OCI-LY3 (cell line): ENCODE measurements around the gene DACT2.

Experiments
- EZH2phosphoT487 ChIP-seq: fragments of 200-600 bp; shearing (Covaris generic); IDR thresholded peaks from 2 replicates; pipeline ENCODE4 v1.6.1; 2018; ENCODE audit warnings: antibody characterized with exemption, mixed run types, low read depth
- TF ChIP-seq, protein P1 (sequence below): fragments of 200-600, 300-600 bp; sonication (generic); IDR thresholded peaks from 2 replicates; pipeline ENCODE4 v1.5.1; 2014; ENCODE audit warnings: antibody characterized with exemption, low read length, low read depth

DNA sequence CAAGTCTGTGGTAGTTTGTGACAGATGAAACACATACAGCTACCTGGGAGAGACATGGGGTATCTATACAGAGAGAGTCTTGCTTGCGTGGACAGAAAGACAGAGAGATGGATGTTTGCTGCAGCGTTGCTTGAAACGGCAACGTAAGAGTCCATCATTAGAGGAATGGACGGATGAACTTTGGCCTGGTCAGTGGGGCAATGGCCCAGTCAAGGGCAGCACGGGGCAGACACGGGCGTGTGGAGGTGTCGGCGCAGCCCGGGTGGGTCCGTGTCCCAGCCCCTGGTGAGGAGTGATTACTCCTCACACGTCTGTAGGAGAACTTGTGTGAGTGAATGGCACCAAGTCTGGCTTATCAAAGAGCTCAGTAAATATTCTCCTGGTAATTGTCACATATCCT is 21.9 kb downstream of the DACT2 start:
- TF ChIP-seq, protein P1, sequence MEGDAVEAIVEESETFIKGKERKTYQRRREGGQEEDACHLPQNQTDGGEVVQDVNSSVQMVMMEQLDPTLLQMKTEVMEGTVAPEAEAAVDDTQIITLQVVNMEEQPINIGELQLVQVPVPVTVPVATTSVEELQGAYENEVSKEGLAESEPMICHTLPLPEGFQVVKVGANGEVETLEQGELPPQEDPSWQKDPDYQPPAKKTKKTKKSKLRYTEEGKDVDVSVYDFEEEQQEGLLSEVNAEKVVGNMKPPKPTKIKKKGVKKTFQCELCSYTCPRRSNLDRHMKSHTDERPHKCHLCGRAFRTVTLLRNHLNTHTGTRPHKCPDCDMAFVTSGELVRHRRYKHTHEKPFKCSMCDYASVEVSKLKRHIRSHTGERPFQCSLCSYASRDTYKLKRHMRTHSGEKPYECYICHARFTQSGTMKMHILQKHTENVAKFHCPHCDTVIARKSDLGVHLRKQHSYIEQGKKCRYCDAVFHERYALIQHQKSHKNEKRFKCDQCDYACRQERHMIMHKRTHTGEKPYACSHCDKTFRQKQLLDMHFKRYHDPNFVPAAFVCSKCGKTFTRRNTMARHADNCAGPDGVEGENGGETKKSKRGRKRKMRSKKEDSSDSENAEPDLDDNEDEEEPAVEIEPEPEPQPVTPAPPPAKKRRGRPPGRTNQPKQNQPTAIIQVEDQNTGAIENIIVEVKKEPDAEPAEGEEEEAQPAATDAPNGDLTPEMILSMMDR: no peak
- no peak for TF ChIP-seq EZH2phosphoT487
